Measurements from ENCODE around the gene CDH23. TPM values are rescaled to one million over a fixed set of nuclear protein-coding genes. Genes with fewer than 3 reads are reported as not detected.

The CDH23 gene
- polyA plus RNA-seq, 1 donor (not counting 4 experiments of a cell fraction or from before 2014, with no cell fraction given), result 0.01 TPM

- dilution Hi-C loops (cut with MboI; ENCODE audit: extremely low pct_ligation_motif_present, low sequenced_read_pairs), result no loop called here
- H3K27me3 ChIP-seq (ENCODE audit: control insufficient read depth, extremely low read depth, insufficient read depth, low read length), result no peaks in the 10 kb centered on the region
- no peaks in the 10 kb centered on the region for H3K9me1 ChIP-seq (ENCODE audit: control insufficient read depth, extremely low read depth, insufficient read depth, low read length)
- H2AFZ ChIP-seq (ENCODE audit: control insufficient read depth, low read length), result no peak overlapping the region
- no peaks in the 10 kb centered on the region for H3K4me1 ChIP-seq (ENCODE audit: control insufficient read depth, extremely low read depth, insufficient read depth, low read length)
- DNase-seq (ENCODE audit: low read depth, low spot score) (no peak), FAIRE-seq (no peak)
- no peaks in the 10 kb centered on the region for H3K79me2 ChIP-seq (ENCODE audit: control insufficient read depth, insufficient read depth, low read length)
- no peaks in the 10 kb centered on the region for H3K9me3 ChIP-seq (ENCODE audit: control insufficient read depth, low read depth, low read length)
- H4K20me1 ChIP-seq (ENCODE audit: control insufficient read depth, extremely low read depth, insufficient read depth, low read length), result no peaks in the 10 kb centered on the region
- H3K9ac ChIP-seq (ENCODE audit: control insufficient read depth, extremely low read depth, insufficient read depth, low read length), result no peak overlapping the region
- TF ChIP-seq CTCF (optimal IDR thresholded peaks at IDR 0.05 in 1 of 3, IDR thresholded peaks at IDR 0.05 in 1 of 3, conservative IDR thresholded peaks at IDR 0.05 in 1 of 3; ENCODE audit: extremely low read depth in 1 of 3, insufficient read depth in 2 of 3, low read length in 3 of 3), result no peak
- TF ChIP-seq EZH2 (IDR thresholded peaks at IDR 0.05; ENCODE audit: low read length), result no peak
- no peak overlapping the region for H3K27ac ChIP-seq (ENCODE audit: control insufficient read depth, insufficient read depth, low read length)
- H3K4me3 ChIP-seq (ENCODE audit: control insufficient read depth in 2 of 3, extremely low read depth in 1 of 3, insufficient read depth in 2 of 3, low read depth in 1 of 3, low read length in 3 of 3), result no peak overlapping the region
- H3K36me3 ChIP-seq (ENCODE audit: control insufficient read depth in 2 of 2, extremely low read depth in 1 of 2, insufficient read depth in 2 of 2, low read length in 2 of 2), result peaks cover 36 to 46% of the 10 kb centered on the region in 2 experiments
- H3K4me2 ChIP-seq (ENCODE audit: control insufficient read depth, extremely low read depth, insufficient read depth, low read depth, low read length), result no peak overlapping the region
These were observed 418.2 kb downstream of the CDH23 start for GRCh38 chr10:71814922-71815411.

- Histone ChIP-seq H3K4me1 (ENCODE audit: control insufficient read depth, extremely low read depth, insufficient read depth, low read length) (no peaks in the 10 kb centered on the region), H3K4me2 (ENCODE audit: control insufficient read depth, extremely low read depth, insufficient read depth, low read depth, low read length) (no peak overlapping the region), H3K4me3 (ENCODE audit: control insufficient read depth in 2 of 3, extremely low read depth in 1 of 3, insufficient read depth in 2 of 3, low read depth in 1 of 3, low read length in 3 of 3) (no peak overlapping the region), H3K36me3 (ENCODE audit: control insufficient read depth in 2 of 2, extremely low read depth in 1 of 2, insufficient read depth in 2 of 2, low read length in 2 of 2) (peaks cover 41 to 52% of the 10 kb centered on the region in 2 experiments), H3K27me3 (ENCODE audit: control insufficient read depth, extremely low read depth, insufficient read depth, low read length) (no peaks in the 10 kb centered on the region), H3K9me3 (ENCODE audit: control insufficient read depth, low read depth, low read length) (no peaks in the 10 kb centered on the region), H3K79me2 (ENCODE audit: control insufficient read depth, insufficient read depth, low read length) (no peaks in the 10 kb centered on the region), H4K20me1 (ENCODE audit: control insufficient read depth, extremely low read depth, insufficient read depth, low read length) (no peaks in the 10 kb centered on the region), H3K27ac (ENCODE audit: control insufficient read depth, insufficient read depth, low read length) (no peak overlapping the region), H2AFZ (ENCODE audit: control insufficient read depth, low read length) (no peak overlapping the region), H3K9me1 (ENCODE audit: control insufficient read depth, extremely low read depth, insufficient read depth, low read length) (no peaks in the 10 kb centered on the region), H3K9ac (ENCODE audit: control insufficient read depth, extremely low read depth, insufficient read depth, low read length) (no peak overlapping the region)
- TF ChIP-seq EZH2 (IDR thresholded peaks at IDR 0.05; ENCODE audit: low read length), result no peak
- TF ChIP-seq CTCF (optimal IDR thresholded peaks at IDR 0.05 in 1 of 3, IDR thresholded peaks at IDR 0.05 in 1 of 3, conservative IDR thresholded peaks at IDR 0.05 in 1 of 3; ENCODE audit: extremely low read depth in 1 of 3, insufficient read depth in 2 of 3, low read length in 3 of 3), result no peak
- FAIRE-seq (no peak), DNase-seq (ENCODE audit: low read depth, low spot score) (no peak)
- dilution Hi-C loops (cut with MboI; ENCODE audit: extremely low pct_ligation_motif_present, low sequenced_read_pairs), result no loop called here
These were observed 418.9 kb downstream of the CDH23 start for GRCh38 chr10:71815515-71816130.
